ENCODE measurements around the gene PHACTR3. TPM values are rescaled to one million over a fixed set of nuclear protein-coding genes. Genes with fewer than 3 reads are reported as not detected.

The PHACTR3 gene
- total RNA-seq, 1 experiment from 2014 or later: 30.6 TPM

GRCh38 chr20:59864726-59865125 is 260.4 kb downstream of the PHACTR3 start:
- Histone ChIP-seq H3K36me3 (ENCODE audit: low read depth, low read length) (no peaks in the 10 kb centered on the region), H4K20me1 (ENCODE audit: low read length) (no peaks in the 10 kb centered on the region), H3K4me1 (ENCODE audit: insufficient read depth, low read length) (no peaks in the 10 kb centered on the region), H3K27ac (ENCODE audit: low read length) (no peak overlapping the region), H2AFZ (ENCODE audit: low read length) (no peak overlapping the region), H3K9ac (ENCODE audit: low read length) (no peak overlapping the region), H3K9me3 (ENCODE audit: low read length) (no peaks in the 10 kb centered on the region), H3F3A (ENCODE audit: low read length, unreplicated experiment) (no peaks in the 10 kb centered on the region), H3K27me3 (ENCODE audit: low read length) (no peaks in the 10 kb centered on the region), H3K4me2 (ENCODE audit: low read length) (no peak overlapping the region), H3K4me3 (ENCODE audit: low read length) (no peak overlapping the region), H3K9me2 (replicated peaks; ENCODE audit: low read length) (no peaks in the 10 kb centered on the region), H3K79me2 (ENCODE audit: low read length) (no peaks in the 10 kb centered on the region)
- ChIA-PET CTCF (no interaction called here), POLR2A (ENCODE audit: unreplicated experiment) (no interaction called here)
- intact Hi-C loops (cut with micrococcal nuclease): loop anchor here (5.0 kb wide), 1 partner anchor 43 kb away; no protein-coding TSS in a partner anchor
- DNase-seq (no peak), ATAC-seq (no peak)
- no peak for TF ChIP-seq CTCF (conservative IDR thresholded peaks at IDR 0.05; ENCODE audit: low read depth, low read length)
- no peak for TF ChIP-seq EZH2 (IDR thresholded peaks at IDR 0.05; ENCODE audit: low read length, unreplicated experiment)
- TF ChIP-seq EZH2phosphoT487 (IDR thresholded peaks at IDR 0.05; ENCODE audit: borderline replicate concordance, low read length): no peak
- no TSS peak for BruUV-seq (replicated peaks)

GRCh38 chr20:59866338-59866737 is 262.0 kb downstream of the PHACTR3 start:
- Histone ChIP-seq H3K27ac (ENCODE audit: low read length) (no peak overlapping the region), H2AFZ (ENCODE audit: low read length) (no peak overlapping the region), H3K79me2 (ENCODE audit: low read length) (no peaks in the 10 kb centered on the region), H3K9me2 (replicated peaks; ENCODE audit: low read length) (no peaks in the 10 kb centered on the region), H3K4me3 (ENCODE audit: low read length) (no peak overlapping the region), H3F3A (ENCODE audit: low read length, unreplicated experiment) (no peaks in the 10 kb centered on the region), H3K36me3 (ENCODE audit: low read depth, low read length) (no peaks in the 10 kb centered on the region), H3K27me3 (ENCODE audit: low read length) (no peaks in the 10 kb centered on the region), H4K20me1 (ENCODE audit: low read length) (no peaks in the 10 kb centered on the region), H3K9me3 (ENCODE audit: low read length) (no peaks in the 10 kb centered on the region), H3K4me2 (ENCODE audit: low read length) (no peak overlapping the region), H3K4me1 (ENCODE audit: insufficient read depth, low read length) (no peaks in the 10 kb centered on the region), H3K9ac (ENCODE audit: low read length) (no peak overlapping the region)
- ATAC-seq (no peak), DNase-seq (no peak)
- TF ChIP-seq EZH2 (IDR thresholded peaks at IDR 0.05; ENCODE audit: low read length, unreplicated experiment): no peak
- no peak for TF ChIP-seq CTCF (conservative IDR thresholded peaks at IDR 0.05; ENCODE audit: low read depth, low read length)
- TF ChIP-seq EZH2phosphoT487 (IDR thresholded peaks at IDR 0.05; ENCODE audit: borderline replicate concordance, low read length): no peak
- no TSS peak for BruUV-seq (replicated peaks)
- ChIA-PET CTCF (interaction anchor here (0.6 kb wide), 1 partner anchor 70 kb away, joined by 5 read pairs; no protein-coding TSS in a partner anchor), POLR2A (ENCODE audit: unreplicated experiment) (no interaction called here)
- intact Hi-C loops (cut with micrococcal nuclease): no loop called here

- Histone ChIP-seq H3K79me2 (ENCODE audit: low read length) (no peaks in the 10 kb centered on the region), H3K4me1 (ENCODE audit: insufficient read depth, low read length) (no peaks in the 10 kb centered on the region), H3K9me2 (replicated peaks; ENCODE audit: low read length) (no peaks in the 10 kb centered on the region), H3K9me3 (ENCODE audit: low read length) (no peaks in the 10 kb centered on the region), H2AFZ (ENCODE audit: low read length) (no peak overlapping the region), H3K4me3 (ENCODE audit: low read length) (no peak overlapping the region), H4K20me1 (ENCODE audit: low read length) (no peaks in the 10 kb centered on the region), H3K9ac (ENCODE audit: low read length) (no peak overlapping the region), H3K36me3 (ENCODE audit: low read depth, low read length) (no peaks in the 10 kb centered on the region), H3K27me3 (ENCODE audit: low read length) (no peaks in the 10 kb centered on the region), H3F3A (ENCODE audit: low read length, unreplicated experiment) (no peaks in the 10 kb centered on the region), H3K4me2 (ENCODE audit: low read length) (no peak overlapping the region), H3K27ac (ENCODE audit: low read length) (no peak overlapping the region)
- BruUV-seq (replicated peaks): no TSS peak
- CTCF ChIA-PET: no interaction called here
- POLR2A ChIA-PET (ENCODE audit: unreplicated experiment): no interaction called here
- TF ChIP-seq EZH2phosphoT487 (IDR thresholded peaks at IDR 0.05; ENCODE audit: borderline replicate concordance, low read length) (no peak), CTCF (conservative IDR thresholded peaks at IDR 0.05; ENCODE audit: low read depth, low read length) (no peak), EZH2 (IDR thresholded peaks at IDR 0.05; ENCODE audit: low read length, unreplicated experiment) (no peak)
- no peak for DNase-seq
- intact Hi-C loops (cut with micrococcal nuclease): no loop called here
- no peak for ATAC-seq
Observed at GRCh38 chr20:59871096-59871495, 266.8 kb downstream of the PHACTR3 start.
